Stimulated activated effector memory CD8-positive, alpha-beta T cell treated with anti-CD3 and anti-CD28 coated beads, Interleukin-12 subunit alpha, Interleukin-12 subunit beta, amount 100 ng/mL, for 72 hours (primary cell): ENCODE data around the gene TMEM212.
"Not testable (repeated sequence)": the region's sequence is repeated elsewhere in the genome, so short reads cannot be mapped to it uniquely, and the experiment has no call there.

Experiments used
- ATAC-seq: fragments of 150-1000 bp; cut with Tn5 transposase; 2 replicates; pipeline ENCODE4 v1.10.0; 2021
- DNase-seq, 2 donors: peaks; one replicate each; pipeline ENCODE4 v3.0.0; 2021 to 2022; ENCODE audit warnings: low spot score in 2 of 2
- H3K27ac Mint-ChIP-seq: one replicate; pipeline ENCODE4 v1.8.0; 2022; ENCODE audit warnings: mild to moderate bottlenecking, mixed read lengths
- H3K36me3 Mint-ChIP-seq: one replicate; pipeline ENCODE4 v1.8.0; 2022; ENCODE audit warnings: mild to moderate bottlenecking, mixed read lengths
- H3K4me1 Mint-ChIP-seq: one replicate; pipeline ENCODE4 v1.8.0; 2022; ENCODE audit warnings: mixed read lengths
- H3K4me3 Mint-ChIP-seq: one replicate; pipeline ENCODE4 v1.8.0; 2022; ENCODE audit warnings: mild to moderate bottlenecking, mixed read lengths
- H3K9me3 Mint-ChIP-seq: one replicate; pipeline ENCODE4 v1.8.0; 2022; ENCODE audit warnings: mixed read lengths

Gene TMEM212

DNA sequence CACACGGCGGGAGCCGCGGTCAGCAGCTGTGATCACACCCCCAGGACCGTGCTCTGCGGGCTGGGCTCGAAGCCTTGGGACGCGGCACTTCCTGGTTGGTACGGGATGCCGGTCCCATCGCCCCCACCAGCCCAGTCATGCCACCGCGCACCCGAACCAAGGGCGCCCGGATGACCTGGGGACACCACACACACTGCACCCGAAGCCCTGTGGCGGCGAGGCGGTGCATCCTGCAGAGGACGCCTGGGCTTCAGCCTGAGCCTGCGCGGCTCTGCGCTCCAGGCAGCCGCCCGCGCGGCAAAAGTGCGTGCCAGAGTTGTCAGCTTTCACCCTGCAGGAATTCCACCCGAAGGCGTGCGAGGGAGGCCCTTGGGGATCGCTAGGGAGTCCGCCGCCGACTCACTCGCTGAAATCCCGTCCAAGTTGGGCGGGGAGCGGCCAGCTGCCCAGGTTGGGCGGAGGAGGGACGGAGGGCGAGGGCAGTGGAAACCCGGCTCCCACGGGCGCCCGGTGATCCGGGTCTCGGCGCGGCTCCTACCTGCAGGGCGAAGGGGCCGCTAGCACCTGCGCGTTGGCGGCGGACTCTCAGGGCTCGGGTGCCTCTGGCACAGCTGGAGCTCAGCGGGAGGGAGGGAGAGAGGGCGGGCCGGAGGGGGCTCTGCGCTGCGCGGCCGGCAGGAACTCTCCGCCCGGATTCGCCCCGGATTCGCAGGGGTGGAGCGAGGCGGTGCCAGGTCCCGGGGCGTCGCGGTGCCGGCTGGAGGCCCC lies 33.1 kb upstream of the TMEM212 start, which contains the start of gene PLD1:
Gene PLD1, minus strand, starts transcription at position 623 of the 768 bp plus-strand sequence. CDS start 72,432 bp downstream, outside the sequence.
- Mint-ChIP-seq H3K36me3 (peaks cover 12% of the 10 kb centered on the region), H3K9me3 (no peaks in the 10 kb centered on the region), H3K27ac (peak within 1 kb of the TSS; percentile 90), H3K4me1 (peaks cover 37% of the 10 kb centered on the region), H3K4me3 (peak within 1 kb of the TSS; percentile 89)
- ATAC-seq (peak; percentile 80), DNase-seq (peak; percentile 50 to 73)

DNA sequence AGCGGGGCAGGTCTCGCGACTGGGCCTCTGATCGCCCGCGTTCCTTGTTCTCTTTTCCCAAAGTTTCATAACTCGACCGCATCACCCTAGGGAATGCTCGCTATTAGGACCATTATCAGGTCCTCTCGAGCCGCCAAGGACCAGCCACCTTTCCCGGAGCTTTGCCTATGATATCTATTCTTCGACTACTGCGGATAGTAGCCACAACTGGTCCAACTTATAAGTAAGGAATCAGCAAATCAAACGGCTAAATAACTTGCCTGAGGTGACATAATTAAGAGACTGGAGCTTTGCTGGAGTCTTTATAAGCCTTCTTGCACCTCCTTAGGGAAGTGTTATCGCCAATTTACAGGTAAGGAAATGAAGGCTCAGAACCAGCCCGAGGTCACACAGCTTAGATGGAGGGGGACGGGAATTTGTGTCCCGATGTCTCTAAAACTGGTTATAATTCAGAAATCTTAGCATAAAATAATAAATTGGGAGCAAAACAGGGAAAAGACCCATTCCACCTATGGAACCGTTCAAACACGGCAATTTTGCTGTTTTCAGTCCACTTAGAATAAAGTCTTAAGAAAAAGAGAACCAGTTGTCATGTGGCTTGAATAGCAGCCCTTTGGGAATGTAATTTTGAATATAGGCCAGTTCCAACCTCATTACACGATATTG lies 32.4 kb upstream of the TMEM212 start:
- H3K4me1 Mint-ChIP-seq = peaks cover 37% of the 10 kb centered on the region
- no peaks in the 10 kb centered on the region for H3K9me3 Mint-ChIP-seq
- H3K36me3 Mint-ChIP-seq = peaks cover 12% of the 10 kb centered on the region
- ATAC-seq (no peak), DNase-seq (no peak)
- H3K27ac Mint-ChIP-seq = no peak overlapping the region
- H3K4me3 Mint-ChIP-seq = peak overlapping the region; percentile 89

DNA sequence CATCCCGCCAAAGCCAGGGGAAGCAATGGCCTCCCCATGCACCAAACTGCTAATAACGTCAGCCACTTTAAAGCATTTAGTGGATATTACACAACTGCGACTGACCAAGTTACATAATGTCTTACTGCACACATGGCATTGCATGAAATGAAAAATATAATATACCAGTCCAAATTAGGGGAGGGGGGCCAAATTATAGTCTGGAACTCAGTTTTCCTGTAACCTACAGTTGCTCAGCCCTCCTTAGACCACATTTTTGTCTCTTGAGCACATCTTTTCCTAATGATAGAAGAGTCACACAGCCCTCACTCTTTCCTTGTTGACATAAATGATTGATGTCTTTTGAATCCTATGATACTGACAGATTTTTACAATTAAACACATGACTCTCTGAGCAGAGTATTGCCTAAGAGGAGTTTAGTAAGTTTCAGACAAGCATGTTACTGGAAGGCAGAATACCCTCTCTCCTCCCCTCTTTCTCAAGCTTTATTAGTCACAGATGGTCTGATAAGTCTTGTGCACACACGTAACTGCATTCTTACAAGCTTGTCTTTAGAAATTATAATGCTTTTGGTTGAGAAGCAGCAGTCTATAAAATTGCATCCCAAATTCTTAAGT lies 31.7 kb upstream of the TMEM212 start:
- Mint-ChIP-seq H3K4me1 (peaks cover 37% of the 10 kb centered on the region), H3K4me3 (peak overlapping the region; percentile 89), H3K9me3 (no peaks in the 10 kb centered on the region), H3K27ac (no peak overlapping the region), H3K36me3 (peaks cover 12% of the 10 kb centered on the region)
- no peak for ATAC-seq
- peak in 1 of 2 donors; percentile 29 for DNase-seq

DNA sequence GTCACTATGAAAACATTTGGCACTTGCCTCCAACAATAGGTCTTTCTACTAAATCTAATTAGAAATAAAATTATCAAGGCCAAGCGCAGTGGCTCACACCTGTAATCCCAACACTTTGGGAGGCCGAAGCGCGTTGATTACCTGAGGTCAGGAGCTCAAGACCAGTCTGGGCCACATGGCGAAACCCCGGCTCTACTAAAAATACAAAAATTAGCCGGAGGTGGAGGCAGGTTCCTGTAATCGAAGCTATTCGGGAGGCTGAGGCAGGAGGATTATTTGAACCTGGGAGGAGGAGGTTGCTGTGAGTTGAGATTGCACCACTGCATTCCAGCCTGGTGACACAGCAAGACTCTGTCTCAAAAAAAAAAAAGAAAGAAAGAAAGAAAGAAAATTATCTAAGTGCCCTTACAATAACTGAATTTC lies 31.2 kb upstream of the TMEM212 start:
- DNase-seq (peak in 1 of 2 donors; percentile 39), ATAC-seq (no peak)
- Mint-ChIP-seq H3K4me1 (peaks cover 37% of the 10 kb centered on the region), H3K4me3 (no peak overlapping the region), H3K36me3 (peaks cover 12% of the 10 kb centered on the region), H3K27ac (no peak overlapping the region), H3K9me3 (no peaks in the 10 kb centered on the region)

DNA sequence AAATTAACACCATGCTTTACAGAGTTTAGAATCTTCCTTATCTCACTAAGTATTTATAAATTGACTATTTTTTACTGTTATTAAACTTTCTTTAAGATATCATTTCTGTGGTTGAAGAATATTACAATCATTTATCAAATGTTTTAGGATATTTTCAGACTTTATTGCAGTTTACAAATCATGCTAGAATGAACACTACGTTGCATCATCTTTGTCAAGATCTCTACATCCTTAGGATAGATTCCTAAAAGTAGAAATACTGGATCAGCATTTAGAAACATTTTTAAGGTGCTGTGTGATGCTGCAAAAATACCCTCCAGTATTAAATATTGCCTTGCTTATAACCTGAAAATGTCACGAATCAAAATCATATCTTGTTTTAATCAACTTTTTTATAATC lies 30.3 kb upstream of the TMEM212 start:
- Mint-ChIP-seq H3K9me3 (no peaks in the 10 kb centered on the region), H3K27ac (no peak overlapping the region), H3K4me1 (peaks cover 32% of the 10 kb centered on the region), H3K36me3 (peaks cover 12% of the 10 kb centered on the region), H3K4me3 (no peak overlapping the region)
- ATAC-seq (no peak), DNase-seq (no peak)

DNA sequence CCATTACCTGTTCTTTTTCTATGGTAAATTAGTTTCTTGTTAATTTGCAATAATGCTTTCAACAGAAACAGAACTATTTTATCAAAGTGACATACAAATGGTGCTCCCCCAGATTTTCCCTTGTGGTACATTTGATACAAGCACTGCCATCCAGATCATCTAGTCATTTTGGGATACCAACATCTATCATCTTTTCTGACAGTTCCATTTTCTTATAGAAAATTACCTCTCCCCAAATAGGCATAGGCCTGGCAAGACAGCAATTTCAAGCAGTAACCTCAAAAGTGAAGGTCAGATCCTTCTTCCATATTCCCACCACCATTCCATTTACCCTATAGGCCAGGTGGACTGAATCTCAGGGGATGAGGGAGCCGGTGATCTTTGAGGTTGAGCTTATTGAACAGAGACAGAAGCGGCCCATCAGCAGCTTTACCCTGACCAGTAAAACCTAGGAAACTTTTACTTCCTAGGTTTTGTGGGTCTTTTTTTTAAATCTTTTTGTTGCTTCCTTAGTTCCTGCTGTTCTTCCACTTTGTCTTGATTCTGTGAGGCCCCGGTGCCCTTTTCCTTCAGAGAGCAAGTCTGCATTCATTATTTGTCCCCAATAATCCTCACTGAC lies 29.8 kb upstream of the TMEM212 start:
- Mint-ChIP-seq H3K9me3 (no peaks in the 10 kb centered on the region), H3K27ac (peak overlapping the region; percentile 84), H3K4me1 (peaks cover 32% of the 10 kb centered on the region), H3K4me3 (peak overlapping the region; percentile 43), H3K36me3 (peaks cover 12% of the 10 kb centered on the region)
- ATAC-seq (no peak), DNase-seq (peak in 1 of 2 donors; percentile 45)

DNA sequence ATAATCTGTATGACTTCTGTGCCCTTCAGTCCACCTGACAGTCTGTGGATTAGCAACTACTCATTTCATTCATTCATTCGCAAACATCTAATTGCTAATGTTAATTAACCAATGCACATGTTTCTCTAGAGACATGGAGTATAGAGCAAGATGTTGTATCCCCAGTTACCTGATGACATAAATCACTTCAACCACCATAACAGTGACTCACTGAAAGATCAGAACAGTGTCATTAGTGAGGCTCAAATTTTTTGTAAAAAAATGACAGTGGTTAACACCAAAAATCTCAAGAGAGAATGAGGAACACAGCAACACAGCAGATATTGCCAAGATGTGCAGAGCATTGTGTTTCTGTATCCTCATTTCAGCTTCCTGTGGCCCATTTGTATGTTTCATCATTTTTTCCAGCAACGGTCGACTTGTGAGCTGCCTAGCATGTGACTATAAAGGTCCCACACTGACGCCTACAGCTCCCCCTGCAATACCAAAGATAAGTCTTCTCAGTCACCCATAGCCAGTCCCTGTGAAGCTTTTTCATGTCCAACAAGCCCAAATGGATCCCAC lies 29.2 kb upstream of the TMEM212 start:
- Mint-ChIP-seq H3K27ac (peak overlapping the region; percentile 84), H3K4me3 (peak overlapping the region; percentile 43), H3K4me1 (peaks cover 32% of the 10 kb centered on the region), H3K36me3 (peaks cover 12% of the 10 kb centered on the region), H3K9me3 (no peaks in the 10 kb centered on the region)
- ATAC-seq = peak; percentile 88
- peak; percentile 27 to 59 for DNase-seq

DNA sequence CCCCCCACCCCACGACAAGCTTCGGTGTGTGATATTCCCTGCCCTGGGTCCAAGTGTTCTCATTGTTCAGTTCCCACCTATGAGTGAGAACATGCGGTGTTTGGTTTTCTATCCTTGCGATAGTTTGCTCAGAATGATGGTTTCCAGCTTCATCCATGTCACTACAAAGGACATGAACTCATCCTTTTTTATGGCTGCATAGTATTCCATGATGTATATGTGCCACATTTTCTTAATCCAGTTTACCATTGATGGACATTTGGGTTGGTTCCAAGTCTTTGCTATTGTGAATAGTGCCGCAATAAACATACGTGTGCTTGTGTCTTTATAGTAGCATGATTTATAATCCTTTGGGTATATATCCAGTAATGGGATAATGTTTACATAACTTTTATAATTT lies 28.5 kb upstream of the TMEM212 start:
- H3K4me1 Mint-ChIP-seq = peaks cover 26% of the 10 kb centered on the region
- peak overlapping the region; percentile 84 for H3K27ac Mint-ChIP-seq
- DNase-seq = peak in 1 of 2 donors; percentile 26
- H3K9me3 Mint-ChIP-seq, H3K4me3 Mint-ChIP-seq, H3K36me3 Mint-ChIP-seq, ATAC-seq: not testable (repeated sequence)

DNA sequence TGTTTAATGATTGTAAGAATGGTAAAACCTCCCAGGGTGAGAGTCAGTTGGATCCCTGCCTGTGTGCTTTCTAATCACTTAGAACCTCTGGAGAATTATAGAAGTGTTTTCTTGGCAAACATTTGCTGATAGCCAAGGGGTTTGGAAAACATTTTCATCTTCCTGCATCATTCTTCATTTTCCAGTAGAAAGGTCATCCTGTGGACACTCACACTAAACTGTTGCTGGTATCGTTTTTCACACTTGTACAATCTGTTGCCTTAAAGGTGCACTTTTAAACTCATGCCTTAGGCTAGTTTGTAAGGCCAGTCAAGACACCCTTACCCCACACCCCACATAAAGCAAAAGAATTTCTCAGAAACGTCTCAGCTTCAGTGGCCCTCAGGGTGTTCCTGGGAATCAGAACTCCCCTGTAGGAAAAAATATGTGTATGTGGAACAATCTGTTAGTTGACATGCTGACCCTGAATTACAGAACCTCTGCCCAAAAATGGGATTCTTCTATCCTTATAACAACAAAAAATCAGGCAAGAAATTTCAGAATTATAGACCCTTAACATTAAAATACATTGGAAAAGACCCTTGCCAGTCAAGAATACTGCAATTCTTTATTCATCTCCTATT lies 27.1 kb upstream of the TMEM212 start:
- DNase-seq (no peak), ATAC-seq (no peak)
- H3K36me3 Mint-ChIP-seq = peaks cover 6% of the 10 kb centered on the region

DNA sequence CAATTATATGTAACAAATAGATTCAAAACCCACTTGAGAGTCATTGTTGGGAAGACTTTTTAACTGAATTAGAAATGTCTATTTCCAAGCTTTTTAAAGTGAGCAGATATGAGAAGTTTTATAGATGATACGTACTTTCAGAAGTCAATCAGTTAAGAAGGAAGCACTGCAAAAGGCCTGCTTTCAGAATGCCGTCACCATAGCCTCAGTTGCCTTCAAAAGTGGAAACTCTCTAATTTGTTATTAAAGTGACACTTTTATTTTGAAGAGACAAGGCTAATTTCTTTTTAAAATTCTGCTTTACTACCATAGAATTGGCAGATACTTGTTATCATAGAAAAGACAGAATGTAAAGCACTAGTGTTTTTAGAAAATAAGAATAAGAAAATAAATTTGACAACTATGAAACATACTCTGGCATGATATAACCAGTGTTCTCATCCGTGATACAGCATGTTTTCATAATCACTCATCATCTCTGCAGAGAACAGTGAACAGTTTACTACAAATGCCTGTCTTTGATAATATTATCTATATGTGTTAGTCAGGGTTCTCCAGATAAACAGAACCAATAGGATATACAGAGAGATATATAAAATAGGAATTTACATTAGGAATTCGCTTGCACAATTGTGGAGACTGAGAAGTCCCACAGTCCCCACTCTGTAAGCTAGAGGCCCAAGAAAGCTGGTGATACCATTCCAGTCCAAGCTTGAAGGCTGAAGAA lies 25.9 kb upstream of the TMEM212 start:
- Mint-ChIP-seq H3K27ac (no peak overlapping the region), H3K36me3 (peaks cover 6% of the 10 kb centered on the region)
- ATAC-seq = no peak

More for the DNA sequence above, 27.1 kb upstream of the TMEM212 start:
- Mint-ChIP-seq H3K4me3 (no peak overlapping the region), H3K9me3 (no peaks in the 10 kb centered on the region), H3K27ac (no peak overlapping the region), H3K4me1 (peaks cover 22% of the 10 kb centered on the region)

DNA sequence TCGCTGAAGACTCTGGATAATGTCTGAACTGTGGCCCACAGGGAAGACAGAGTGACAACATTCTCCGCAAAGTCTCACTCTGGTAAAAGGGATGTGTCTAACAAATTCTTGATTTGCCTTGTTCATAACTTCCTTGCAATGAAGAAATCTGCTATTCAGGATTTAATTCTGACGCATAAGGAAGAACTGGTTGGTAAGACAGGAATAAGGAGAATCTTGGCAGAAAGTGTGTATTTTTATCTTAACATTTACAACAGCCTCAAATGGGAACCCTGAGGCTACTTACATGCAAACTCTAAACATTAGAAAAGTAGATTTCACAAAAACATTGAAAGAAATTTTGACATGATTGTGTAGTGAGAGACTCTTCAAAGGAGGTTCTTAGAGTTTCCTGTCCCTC lies 22.1 kb upstream of the TMEM212 start:
- peaks cover 11% of the 10 kb centered on the region for H3K4me1 Mint-ChIP-seq
- H3K27ac Mint-ChIP-seq = no peak overlapping the region
- no peaks in the 10 kb centered on the region for H3K9me3 Mint-ChIP-seq
- no peak for DNase-seq
- H3K4me3 Mint-ChIP-seq = no peak overlapping the region
- no peak for ATAC-seq
- no peaks in the 10 kb centered on the region for H3K36me3 Mint-ChIP-seq

More for the DNA sequence above, 25.9 kb upstream of the TMEM212 start:
- DNase-seq = no peak
- Mint-ChIP-seq H3K9me3 (no peaks in the 10 kb centered on the region), H3K4me1 (peaks cover 26% of the 10 kb centered on the region), H3K4me3 (no peak overlapping the region)

DNA sequence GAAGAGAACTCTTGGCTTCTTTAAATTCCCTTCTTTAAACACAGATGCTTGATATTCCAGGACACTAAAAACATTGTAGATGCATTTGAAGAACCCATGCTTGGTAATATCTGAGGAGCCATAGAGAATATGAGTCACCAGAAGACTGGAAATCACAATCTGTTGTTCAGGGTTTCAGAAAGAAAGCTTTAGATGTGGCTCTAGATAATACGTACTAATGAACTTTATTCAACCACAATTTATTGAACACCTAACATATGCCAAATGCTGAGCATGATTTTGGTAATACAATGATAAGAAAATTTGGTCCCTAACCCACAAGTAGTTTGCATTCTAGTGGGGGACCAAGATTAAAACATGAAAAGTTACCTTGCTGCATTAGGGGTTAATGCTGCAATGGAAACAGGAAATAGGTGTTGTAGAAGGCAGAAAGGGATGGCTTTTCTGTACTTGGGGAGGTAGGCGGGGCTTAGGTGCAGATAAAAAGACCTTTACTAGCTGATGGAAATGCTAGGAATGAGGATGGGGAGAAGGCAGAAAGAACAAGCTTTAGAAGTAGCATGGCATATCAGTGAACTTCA lies 21.3 kb upstream of the TMEM212 start:
- no peak overlapping the region for H3K27ac Mint-ChIP-seq
- ATAC-seq = peak; percentile 50

DNA sequence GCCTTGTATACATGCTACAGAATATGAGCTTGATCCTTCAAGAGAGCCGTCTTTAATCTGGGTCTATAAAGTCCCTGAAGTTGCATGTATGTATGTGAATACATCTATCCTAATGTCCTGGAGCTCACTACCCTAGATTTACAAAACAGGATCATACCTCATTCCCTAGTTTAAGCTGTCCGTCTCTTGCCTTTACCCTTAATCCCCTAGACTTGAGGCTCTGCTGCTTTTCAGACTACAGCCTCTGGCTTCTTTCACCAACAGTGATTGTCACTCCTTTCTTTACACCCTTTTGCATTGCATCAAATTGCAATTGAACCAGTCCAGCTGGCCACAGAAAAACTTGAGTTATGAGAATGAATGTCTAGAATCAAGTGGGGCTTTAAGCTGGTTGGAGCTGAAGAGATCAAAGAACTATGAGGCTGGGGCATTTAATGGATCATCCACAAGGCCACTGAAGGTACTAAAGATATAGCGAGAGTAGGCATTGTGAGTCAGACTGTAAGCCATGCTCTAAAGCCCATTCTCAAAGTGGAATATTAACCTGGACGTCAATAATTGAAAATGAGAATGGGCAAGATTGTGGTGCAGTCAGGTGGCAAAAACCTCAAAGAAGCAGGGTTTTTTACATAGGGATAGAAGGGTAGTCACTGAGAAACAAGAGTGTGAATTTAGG lies 20.6 kb upstream of the TMEM212 start:
- DNase-seq (no peak), ATAC-seq (no peak)
- Mint-ChIP-seq H3K4me3 (no peak overlapping the region), H3K36me3 (no peaks in the 10 kb centered on the region), H3K4me1 (peaks cover 23% of the 10 kb centered on the region), H3K27ac (no peak overlapping the region), H3K9me3 (no peaks in the 10 kb centered on the region)

More for the DNA sequence above, 21.3 kb upstream of the TMEM212 start:
- H3K4me1 Mint-ChIP-seq = peaks cover 17% of the 10 kb centered on the region
- no peak overlapping the region for H3K4me3 Mint-ChIP-seq
- H3K9me3 Mint-ChIP-seq = no peaks in the 10 kb centered on the region
- H3K36me3 Mint-ChIP-seq = no peaks in the 10 kb centered on the region
- DNase-seq = no peak
